ENCODE data around the gene BOC.

GRCh38 chr3:113270068-113270467, 58.7 kb downstream of the BOC start:
- TF ChIP-seq CTCF (conservative IDR thresholded peaks at IDR 0.05) (no peak), ZFX (IDR thresholded peaks at IDR 0.05) (no peak)
